HepG2 (cell line): Measurements from ENCODE around the gene EFEMP2. TPM values are rescaled to one million over a fixed set of nuclear protein-coding genes. Genes with fewer than 3 reads are reported as not detected.

ENCODE experiments used
- ATF1 ChIP-seq: IDR thresholded peaks from 2 replicates; pipeline ENCODE4 v1.6.1; 2016; ENCODE audit warnings: mild to moderate bottlenecking, control low read depth
- JUNB ChIP-seq: sonication (generic); formaldehyde crosslinking; IDR thresholded peaks from 2 replicates; pipeline ENCODE4 v1.8.0; 2022; ENCODE audit warnings: missing genetic modification reagents, mild to moderate bottlenecking, borderline replicate concordance
- MBD4 ChIP-seq: IDR thresholded peaks from 2 replicates; pipeline ENCODE4 v1.6.1; 2012; ENCODE audit warnings: low read length, inconsistent platforms, borderline replicate concordance
- ZKSCAN8 ChIP-seq: IDR thresholded peaks from 2 replicates; pipeline ENCODE4 v1.6.1; 2016; ENCODE audit warnings: borderline replicate concordance, missing genetic modification reagents, missing compliant biosample characterization
- ZNF556 ChIP-seq: sonication (generic); formaldehyde crosslinking; IDR thresholded peaks from 2 replicates; pipeline ENCODE4 v1.4.0; 2020; ENCODE audit warnings: mild to moderate bottlenecking, missing genetic modification reagents, borderline replicate concordance
- polyA plus RNA-seq, 8 experiments: library from polyadenylated mRNA; depleted of rRNA in 3 of 8; stranded (reverse) in 7 of 8; unstranded in 1 of 8; fragments of >200 nt; fragmentation: Illumina TruSeq in 4 of 8; extraction: Trizol in 4 of 8; gene quantifications; 2 replicates each; pipeline versions ENCODE4 v1.2.1 to v1.2.3, GENCODE V29; 2011 to 2016; ENCODE audit warnings: low read depth in 4 of 8, missing spikeins in 1 of 8, mixed read lengths in 1 of 8; ENCODE audit not compliant: insufficient read depth in 1 of 8
- total RNA-seq, 5 experiments: library from RNA; depleted of rRNA; stranded (reverse); fragments of >200 nt; fragmentation: Illumina TruSeq; extraction: Trizol; gene quantifications; 2 replicates each; pipeline ENCODE4 v1.2.3, GENCODE V29; 2016; ENCODE audit warnings: low read depth in 1 of 5
- TF ChIP-seq, protein P1 (sequence below), 2 experiments: fragments of 450-650 bp in 1 of 2; sonication (generic) in 1 of 2; formaldehyde crosslinking in 1 of 2; IDR thresholded peaks; 2 replicates each; pipeline versions ENCODE4 v1.6.1 to v1.8.0; 2016 to 2022; ENCODE audit warnings: antibody characterized with exemption in 1 of 2, mild to moderate bottlenecking in 1 of 2, missing genetic modification reagents in 1 of 2
- TF ChIP-seq, protein P2 (sequence below): sonication (generic); formaldehyde crosslinking; IDR thresholded peaks from 2 replicates; pipeline ENCODE4 v1.5.0; 2020; ENCODE audit warnings: mild to moderate bottlenecking, missing genetic modification reagents

Gene EFEMP2
- total and polyA plus RNA-seq, 2 of the 13 experiments (the other 11 are each of a cell fraction or from before 2014, with no cell fraction given) = 7.4 to 29.7 TPM

DNA sequence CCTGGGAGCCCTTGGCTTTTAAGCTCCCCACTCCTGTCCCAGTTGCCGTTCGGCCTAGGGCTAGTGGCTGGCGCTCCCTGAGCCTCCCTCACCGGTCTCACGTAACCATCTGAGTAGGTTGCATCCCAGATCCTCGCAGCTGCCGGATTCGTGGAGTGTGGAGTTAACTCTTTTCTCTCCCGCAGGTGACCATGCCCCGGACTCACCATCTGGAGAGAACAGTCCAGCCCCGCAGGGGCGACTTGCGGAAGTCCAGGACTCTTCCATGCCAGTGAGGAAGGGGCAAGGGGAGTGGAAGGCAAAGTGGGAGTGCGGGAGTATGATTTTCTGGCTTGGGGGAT is 11.5 kb downstream of the EFEMP2 start (continued):
- TF ChIP-seq, protein P1, sequence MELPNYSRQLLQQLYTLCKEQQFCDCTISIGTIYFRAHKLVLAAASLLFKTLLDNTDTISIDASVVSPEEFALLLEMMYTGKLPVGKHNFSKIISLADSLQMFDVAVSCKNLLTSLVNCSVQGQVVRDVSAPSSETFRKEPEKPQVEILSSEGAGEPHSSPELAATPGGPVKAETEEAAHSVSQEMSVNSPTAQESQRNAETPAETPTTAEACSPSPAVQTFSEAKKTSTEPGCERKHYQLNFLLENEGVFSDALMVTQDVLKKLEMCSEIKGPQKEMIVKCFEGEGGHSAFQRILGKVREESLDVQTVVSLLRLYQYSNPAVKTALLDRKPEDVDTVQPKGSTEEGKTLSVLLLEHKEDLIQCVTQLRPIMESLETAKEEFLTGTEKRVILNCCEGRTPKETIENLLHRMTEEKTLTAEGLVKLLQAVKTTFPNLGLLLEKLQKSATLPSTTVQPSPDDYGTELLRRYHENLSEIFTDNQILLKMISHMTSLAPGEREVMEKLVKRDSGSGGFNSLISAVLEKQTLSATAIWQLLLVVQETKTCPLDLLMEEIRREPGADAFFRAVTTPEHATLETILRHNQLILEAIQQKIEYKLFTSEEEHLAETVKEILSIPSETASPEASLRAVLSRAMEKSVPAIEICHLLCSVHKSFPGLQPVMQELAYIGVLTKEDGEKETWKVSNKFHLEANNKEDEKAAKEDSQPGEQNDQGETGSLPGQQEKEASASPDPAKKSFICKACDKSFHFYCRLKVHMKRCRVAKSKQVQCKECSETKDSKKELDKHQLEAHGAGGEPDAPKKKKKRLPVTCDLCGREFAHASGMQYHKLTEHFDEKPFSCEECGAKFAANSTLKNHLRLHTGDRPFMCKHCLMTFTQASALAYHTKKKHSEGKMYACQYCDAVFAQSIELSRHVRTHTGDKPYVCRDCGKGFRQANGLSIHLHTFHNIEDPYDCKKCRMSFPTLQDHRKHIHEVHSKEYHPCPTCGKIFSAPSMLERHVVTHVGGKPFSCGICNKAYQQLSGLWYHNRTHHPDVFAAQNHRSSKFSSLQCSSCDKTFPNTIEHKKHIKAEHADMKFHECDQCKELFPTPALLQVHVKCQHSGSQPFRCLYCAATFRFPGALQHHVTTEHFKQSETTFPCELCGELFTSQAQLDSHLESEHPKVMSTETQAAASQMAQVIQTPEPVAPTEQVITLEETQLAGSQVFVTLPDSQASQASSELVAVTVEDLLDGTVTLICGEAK (IDR thresholded peaks at IDR 0.05) = no peak
- TF ChIP-seq, protein P1 (CRISPR knock-in tag; IDR thresholded peaks at IDR 0.05) = no peak
- TF ChIP-seq, protein P2, sequence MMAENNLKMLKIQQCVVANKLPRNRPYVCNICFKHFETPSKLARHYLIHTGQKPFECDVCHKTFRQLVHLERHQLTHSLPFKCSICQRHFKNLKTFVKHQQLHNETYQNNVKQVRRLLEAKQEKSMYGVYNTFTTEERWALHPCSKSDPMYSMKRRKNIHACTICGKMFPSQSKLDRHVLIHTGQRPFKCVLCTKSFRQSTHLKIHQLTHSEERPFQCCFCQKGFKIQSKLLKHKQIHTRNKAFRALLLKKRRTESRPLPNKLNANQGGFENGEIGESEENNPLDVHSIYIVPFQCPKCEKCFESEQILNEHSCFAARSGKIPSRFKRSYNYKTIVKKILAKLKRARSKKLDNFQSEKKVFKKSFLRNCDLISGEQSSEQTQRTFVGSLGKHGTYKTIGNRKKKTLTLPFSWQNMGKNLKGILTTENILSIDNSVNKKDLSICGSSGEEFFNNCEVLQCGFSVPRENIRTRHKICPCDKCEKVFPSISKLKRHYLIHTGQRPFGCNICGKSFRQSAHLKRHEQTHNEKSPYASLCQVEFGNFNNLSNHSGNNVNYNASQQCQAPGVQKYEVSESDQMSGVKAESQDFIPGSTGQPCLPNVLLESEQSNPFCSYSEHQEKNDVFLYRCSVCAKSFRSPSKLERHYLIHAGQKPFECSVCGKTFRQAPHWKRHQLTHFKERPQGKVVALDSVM (CRISPR knock-in tag) = no peak
- TF ChIP-seq MBD4 (no peak), ZKSCAN8 (CRISPR knock-in tag) (no peak), ATF1 (no peak), JUNB (CRISPR knock-in tag) (no peak), ZNF556 (CRISPR knock-in tag) (no peak)
